K562 (cell line): ENCODE results near the gene PALLD. TPM values are rescaled to one million over a fixed set of nuclear protein-coding genes. Genes with fewer than 3 reads are reported as not detected.

Experiments used
- ATAC-seq: fragments of 200-7000 bp; cut with Tn5 transposase; 3 replicates; pipeline ENCODE4 v1.9.1; 2020; ENCODE audit warnings: moderate library complexity
- BruUV-seq: library from RNA; stranded (reverse); fragments of 400-500 nt; replicated peaks from 2 replicates; lab custom pipeline; 2021; lab: Mats Ljungman, UMichigan
- CTCF ChIA-PET: fragments of 300-600 bp; formaldehyde crosslinking; extraction: SDS; loops from one replicate; lab custom pipeline; 2021; ENCODE audit warnings: low intra/inter-chr PET ratio; lab: Yijun Ruan, JAX
- POLR2A ChIA-PET: fragments of 300-600, 350-650 bp; sonication (Branson Sonifier 250); formaldehyde crosslinking; extraction: SDS; loops from one replicate; lab custom pipeline; 2021; ENCODE audit warnings: antibody characterized with exemption, inconsistent platforms; lab: Yijun Ruan, JAX
- DNase-seq, 4 experiments: peaks; one replicate each; pipeline versions ENCODE4 v3.0.0 to v3.0.0-alpha.2; 2011 to 2018; ENCODE audit warnings: low spot score in 3 of 4, mixed read lengths in 3 of 4; ENCODE audit errors: extremely low read depth in 1 of 4
- FAIRE-seq: peaks from 2 replicates; lab custom pipeline; 2011; peaks lifted over from hg19 to GRCh38; lab: Jason Lieb, UNC
- H2AFZ ChIP-seq: 2 replicates; pipeline ENCODE4 v1.6.0; 2011; ENCODE audit warnings: low read depth, low read length, control low read depth, inconsistent platforms
- H3K27ac ChIP-seq: fragments of 200-600 bp; 3 replicates; pipeline ENCODE4 v1.8.0; 2011; ENCODE audit warnings: low read depth, mild to moderate bottlenecking, control low read depth, inconsistent platforms, low read length, moderate library complexity, mixed read lengths; ENCODE audit errors: extremely low read depth
- H3K27me3 ChIP-seq, 2 experiments: fragments of 300-600 bp in 1 of 2; 2 replicates in 1 of 2; 3 replicates in 1 of 2; pipeline versions ENCODE4 v1.6.0 to v1.8.0; 2011; ENCODE audit warnings: inconsistent platforms in 2 of 2, low read length in 2 of 2, mild to moderate bottlenecking in 1 of 2, mixed read lengths in 1 of 2, moderate library complexity in 1 of 2; ENCODE audit not compliant: control insufficient read depth in 2 of 2, insufficient read depth in 2 of 2
- H3K36me3 ChIP-seq: fragments of 300-600 bp; 3 replicates; pipeline ENCODE4 v1.8.0; 2011; ENCODE audit warnings: mild to moderate bottlenecking, low read length, inconsistent platforms; ENCODE audit not compliant: control insufficient read depth, insufficient read depth
- H3K4me1 ChIP-seq, 2 experiments: fragments of 200-600 bp in 1 of 2; replicated peaks in 1 of 2; 2 replicates in 1 of 2; 3 replicates in 1 of 2; pipeline versions ENCODE4 v1.5.1 to v1.8.0; 2011; ENCODE audit warnings: inconsistent platforms in 2 of 2, low read length in 2 of 2, mild to moderate bottlenecking in 1 of 2, mixed read lengths in 1 of 2, moderate library complexity in 1 of 2; ENCODE audit not compliant: control insufficient read depth in 2 of 2, insufficient read depth in 2 of 2
- H3K4me2 ChIP-seq: 2 replicates; pipeline ENCODE4 v1.6.1; 2011; ENCODE audit warnings: low read length, control low read depth, inconsistent platforms, mixed read lengths; ENCODE audit not compliant: insufficient read depth
- H3K4me3 ChIP-seq: fragments of 200-600 bp; sonication (generic), shearing (Covaris generic); 2 replicates; pipeline ENCODE4 v1.5.1; 2016; ENCODE audit warnings: control low read depth, inconsistent platforms
- H3K79me2 ChIP-seq: fragments of 200-600 bp; 3 replicates; pipeline ENCODE4 v1.8.0; 2011; ENCODE audit warnings: low read length, inconsistent platforms; ENCODE audit not compliant: control insufficient read depth, insufficient read depth
- H3K9ac ChIP-seq, 2 experiments: 2 replicates each; pipeline versions ENCODE4 v1.6.0 to v1.6.1; 2011; ENCODE audit warnings: low read depth in 2 of 2, low read length in 2 of 2, control low read depth in 1 of 2, inconsistent platforms in 1 of 2, mild to moderate bottlenecking in 1 of 2, mixed read lengths in 1 of 2; ENCODE audit not compliant: insufficient read depth in 1 of 2
- H3K9me1 ChIP-seq: one replicate; pipeline ENCODE4 v1.6.0; 2011; ENCODE audit warnings: inconsistent platforms, mild to moderate bottlenecking, low read length, moderate library complexity; ENCODE audit not compliant: control insufficient read depth, insufficient read depth
- H3K9me3 ChIP-seq: replicated peaks from 2 replicates; pipeline ENCODE4 v1.5.1; 2011; ENCODE audit warnings: low read depth, low read length, inconsistent platforms; ENCODE audit not compliant: control insufficient read depth, insufficient read depth
- H4K20me1 ChIP-seq: replicated peaks from 2 replicates; pipeline ENCODE4 v1.6.1; 2011; ENCODE audit warnings: low read length, inconsistent platforms, mixed read lengths; ENCODE audit not compliant: control insufficient read depth, insufficient read depth
- ATF7 ChIP-seq: fragments of 450-650 bp; IDR thresholded peaks from 2 replicates; pipeline ENCODE4 v1.7.1; 2014; ENCODE audit warnings: mild to moderate bottlenecking, moderate library complexity
- CHD4 ChIP-seq: fragments of 200-600 bp; sonication (generic); IDR thresholded peaks from 3 replicates; pipeline ENCODE4 v1.6.1; 2012; ENCODE audit warnings: low read depth, mild to moderate bottlenecking, mixed read lengths, low read length, inconsistent platforms; ENCODE audit not compliant: insufficient read depth, insufficient replicate concordance, poor library complexity, severe bottlenecking
- USF2 ChIP-seq: sonication (generic); formaldehyde crosslinking; IDR thresholded peaks from 2 replicates; pipeline ENCODE4 v1.5.0; 2020; ENCODE audit warnings: missing genetic modification reagents
- ZNF551 ChIP-seq: fragments of 250-450 bp; sonication (Bioruptor Pico); IDR thresholded peaks from 2 replicates; pipeline ENCODE4 v1.5.0; 2021; ENCODE audit warnings: mild to moderate bottlenecking, moderate library complexity
- ZNF76 ChIP-seq: fragments of 250-450 bp; sonication (Bioruptor Pico); IDR thresholded peaks from 2 replicates; pipeline ENCODE4 v1.4.0; 2020; ENCODE audit warnings: mild to moderate bottlenecking, moderate library complexity, borderline replicate concordance
- in situ Hi-C: fragments of 300-500 bp; cut with MboI; formaldehyde crosslinking; loops from 4 replicates; pipeline ENCODE4 v1.15.0; 2018; ENCODE audit warnings: inconsistent platforms, mixed read lengths
- intact Hi-C: fragments of 100-400 bp; cut with micrococcal nuclease; formaldehyde crosslinking; loops from 2 replicates; pipeline ENCODE4 v1.14.2; 2022
- polyA plus RNA-seq, 8 experiments: library from polyadenylated mRNA; depleted of rRNA in 4 of 8; stranded (reverse) in 5 of 8; unstranded in 3 of 8; fragments of >200 nt; fragmentation: Nextera tagmentation in 2 of 8; fragmentation: Illumina TruSeq in 1 of 8; extraction: Ambion mirVana in 2 of 8; extraction: Trizol in 1 of 8; gene quantifications; 2 replicates each; pipeline versions ENCODE4 v1.2.1 to v1.2.3, GENCODE V29; 2011 to 2014; ENCODE audit warnings: inconsistent platforms in 1 of 8, missing spikeins in 1 of 8
- total RNA-seq, 7 experiments: library from RNA; depleted of rRNA in 6 of 7; stranded (reverse); fragments of >200 nt in 6 of 7; fragmentation: Illumina TruSeq in 2 of 7; extraction: Trizol in 2 of 7; gene quantifications; 2 replicates each; pipeline versions ENCODE4 v1.2.1 to v1.2.3, GENCODE V29; 2011 to 2021; ENCODE audit warnings: low replicate concordance in 1 of 7
- TF ChIP-seq, protein P1 (sequence below), 3 experiments: fragments of 200-800 bp in 1 of 3; fragments of 250-450 bp in 1 of 3; fragments of 450-650 bp in 1 of 3; sonication (Bioruptor Pico) in 1 of 3; sonication (Bioruptor generic) in 1 of 3; formaldehyde crosslinking in 1 of 3; IDR thresholded peaks; 2 replicates each; pipeline versions ENCODE4 v1.6.1 to v1.8.0; 2016 to 2022; ENCODE audit warnings: mild to moderate bottlenecking in 2 of 3, missing genetic modification characterization in 2 of 3, missing compliant biosample characterization in 1 of 3, moderate library complexity in 1 of 3
- TF ChIP-seq, protein P2 (sequence below), 2 experiments: fragments of 450-650 bp; IDR thresholded peaks; 2 replicates each; pipeline ENCODE4 v1.6.1; 2016; ENCODE audit warnings: mild to moderate bottlenecking in 2 of 2, borderline replicate concordance in 1 of 2, low read depth in 1 of 2, moderate library complexity in 1 of 2

Gene PALLD
- total and polyA plus RNA-seq, 9 of the 15 experiments (the other 6 are each of a cell fraction or from before 2014, with no cell fraction given), result 0.01 to 0.35 (median 0.06) TPM; not detected in 3

DNA sequence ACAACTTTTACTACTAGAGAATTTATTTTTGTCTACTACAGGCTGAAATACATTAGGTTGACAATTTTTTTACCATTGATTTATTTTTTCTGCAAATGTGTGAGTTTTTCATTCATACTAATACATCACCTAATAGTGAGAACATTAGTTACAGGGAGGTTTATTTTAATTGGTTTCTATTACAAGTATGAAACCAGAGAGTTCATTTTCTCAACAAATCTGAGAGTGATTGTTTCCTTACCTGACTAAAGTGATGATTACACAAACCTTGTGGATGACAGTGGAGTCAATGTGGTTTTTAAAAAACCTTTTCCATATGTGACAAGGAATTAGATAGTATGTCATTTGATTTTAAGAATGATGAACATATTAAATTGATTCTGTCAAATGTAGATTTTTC lies 227.4 kb downstream of the PALLD start:
- DNase-seq (no peak), FAIRE-seq (no peak), ATAC-seq (no peak)
- Histone ChIP-seq H3K4me2 (no peak overlapping the region), H3K9me3 (no peaks in the 10 kb centered on the region), H3K4me3 (no peak overlapping the region), H3K27me3 (no peaks in the 10 kb centered on the region), H4K20me1 (no peaks in the 10 kb centered on the region), H3K9ac (no peak overlapping the region), H3K27ac (no peak overlapping the region), H2AFZ (no peak overlapping the region), H3K4me1 (no peaks in the 10 kb centered on the region), H3K79me2 (no peaks in the 10 kb centered on the region), H3K9me1 (no peaks in the 10 kb centered on the region), H3K36me3 (no peaks in the 10 kb centered on the region)
- in situ Hi-C loops, result no loop called here
- ChIA-PET CTCF (no interaction called here), POLR2A (no interaction called here)
- BruUV-seq, result no TSS peak
- intact Hi-C loops, result no loop called here
- TF ChIP-seq USF2 (CRISPR knock-in tag), result no peak
- TF ChIP-seq ATF7, result no peak
- TF ChIP-seq, protein P1, sequence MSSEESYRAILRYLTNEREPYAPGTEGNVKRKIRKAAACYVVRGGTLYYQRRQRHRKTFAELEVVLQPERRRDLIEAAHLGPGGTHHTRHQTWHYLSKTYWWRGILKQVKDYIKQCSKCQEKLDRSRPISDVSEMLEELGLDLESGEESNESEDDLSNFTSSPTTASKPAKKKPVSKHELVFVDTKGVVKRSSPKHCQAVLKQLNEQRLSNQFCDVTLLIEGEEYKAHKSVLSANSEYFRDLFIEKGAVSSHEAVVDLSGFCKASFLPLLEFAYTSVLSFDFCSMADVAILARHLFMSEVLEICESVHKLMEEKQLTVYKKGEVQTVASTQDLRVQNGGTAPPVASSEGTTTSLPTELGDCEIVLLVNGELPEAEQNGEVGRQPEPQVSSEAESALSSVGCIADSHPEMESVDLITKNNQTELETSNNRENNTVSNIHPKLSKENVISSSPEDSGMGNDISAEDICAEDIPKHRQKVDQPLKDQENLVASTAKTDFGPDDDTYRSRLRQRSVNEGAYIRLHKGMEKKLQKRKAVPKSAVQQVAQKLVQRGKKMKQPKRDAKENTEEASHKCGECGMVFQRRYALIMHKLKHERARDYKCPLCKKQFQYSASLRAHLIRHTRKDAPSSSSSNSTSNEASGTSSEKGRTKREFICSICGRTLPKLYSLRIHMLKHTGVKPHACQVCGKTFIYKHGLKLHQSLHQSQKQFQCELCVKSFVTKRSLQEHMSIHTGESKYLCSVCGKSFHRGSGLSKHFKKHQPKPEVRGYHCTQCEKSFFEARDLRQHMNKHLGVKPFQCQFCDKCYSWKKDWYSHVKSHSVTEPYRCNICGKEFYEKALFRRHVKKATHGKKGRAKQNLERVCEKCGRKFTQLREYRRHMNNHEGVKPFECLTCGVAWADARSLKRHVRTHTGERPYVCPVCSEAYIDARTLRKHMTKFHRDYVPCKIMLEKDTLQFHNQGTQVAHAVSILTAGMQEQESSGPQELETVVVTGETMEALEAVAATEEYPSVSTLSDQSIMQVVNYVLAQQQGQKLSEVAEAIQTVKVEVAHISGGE (CRISPR knock-in tag; IDR thresholded peaks at IDR 0.05), result no peak
- TF ChIP-seq ZNF551 (CRISPR knock-in tag), result no peak
- TF ChIP-seq ZNF76 (CRISPR knock-in tag), result no peak
- TF ChIP-seq, protein P2, sequence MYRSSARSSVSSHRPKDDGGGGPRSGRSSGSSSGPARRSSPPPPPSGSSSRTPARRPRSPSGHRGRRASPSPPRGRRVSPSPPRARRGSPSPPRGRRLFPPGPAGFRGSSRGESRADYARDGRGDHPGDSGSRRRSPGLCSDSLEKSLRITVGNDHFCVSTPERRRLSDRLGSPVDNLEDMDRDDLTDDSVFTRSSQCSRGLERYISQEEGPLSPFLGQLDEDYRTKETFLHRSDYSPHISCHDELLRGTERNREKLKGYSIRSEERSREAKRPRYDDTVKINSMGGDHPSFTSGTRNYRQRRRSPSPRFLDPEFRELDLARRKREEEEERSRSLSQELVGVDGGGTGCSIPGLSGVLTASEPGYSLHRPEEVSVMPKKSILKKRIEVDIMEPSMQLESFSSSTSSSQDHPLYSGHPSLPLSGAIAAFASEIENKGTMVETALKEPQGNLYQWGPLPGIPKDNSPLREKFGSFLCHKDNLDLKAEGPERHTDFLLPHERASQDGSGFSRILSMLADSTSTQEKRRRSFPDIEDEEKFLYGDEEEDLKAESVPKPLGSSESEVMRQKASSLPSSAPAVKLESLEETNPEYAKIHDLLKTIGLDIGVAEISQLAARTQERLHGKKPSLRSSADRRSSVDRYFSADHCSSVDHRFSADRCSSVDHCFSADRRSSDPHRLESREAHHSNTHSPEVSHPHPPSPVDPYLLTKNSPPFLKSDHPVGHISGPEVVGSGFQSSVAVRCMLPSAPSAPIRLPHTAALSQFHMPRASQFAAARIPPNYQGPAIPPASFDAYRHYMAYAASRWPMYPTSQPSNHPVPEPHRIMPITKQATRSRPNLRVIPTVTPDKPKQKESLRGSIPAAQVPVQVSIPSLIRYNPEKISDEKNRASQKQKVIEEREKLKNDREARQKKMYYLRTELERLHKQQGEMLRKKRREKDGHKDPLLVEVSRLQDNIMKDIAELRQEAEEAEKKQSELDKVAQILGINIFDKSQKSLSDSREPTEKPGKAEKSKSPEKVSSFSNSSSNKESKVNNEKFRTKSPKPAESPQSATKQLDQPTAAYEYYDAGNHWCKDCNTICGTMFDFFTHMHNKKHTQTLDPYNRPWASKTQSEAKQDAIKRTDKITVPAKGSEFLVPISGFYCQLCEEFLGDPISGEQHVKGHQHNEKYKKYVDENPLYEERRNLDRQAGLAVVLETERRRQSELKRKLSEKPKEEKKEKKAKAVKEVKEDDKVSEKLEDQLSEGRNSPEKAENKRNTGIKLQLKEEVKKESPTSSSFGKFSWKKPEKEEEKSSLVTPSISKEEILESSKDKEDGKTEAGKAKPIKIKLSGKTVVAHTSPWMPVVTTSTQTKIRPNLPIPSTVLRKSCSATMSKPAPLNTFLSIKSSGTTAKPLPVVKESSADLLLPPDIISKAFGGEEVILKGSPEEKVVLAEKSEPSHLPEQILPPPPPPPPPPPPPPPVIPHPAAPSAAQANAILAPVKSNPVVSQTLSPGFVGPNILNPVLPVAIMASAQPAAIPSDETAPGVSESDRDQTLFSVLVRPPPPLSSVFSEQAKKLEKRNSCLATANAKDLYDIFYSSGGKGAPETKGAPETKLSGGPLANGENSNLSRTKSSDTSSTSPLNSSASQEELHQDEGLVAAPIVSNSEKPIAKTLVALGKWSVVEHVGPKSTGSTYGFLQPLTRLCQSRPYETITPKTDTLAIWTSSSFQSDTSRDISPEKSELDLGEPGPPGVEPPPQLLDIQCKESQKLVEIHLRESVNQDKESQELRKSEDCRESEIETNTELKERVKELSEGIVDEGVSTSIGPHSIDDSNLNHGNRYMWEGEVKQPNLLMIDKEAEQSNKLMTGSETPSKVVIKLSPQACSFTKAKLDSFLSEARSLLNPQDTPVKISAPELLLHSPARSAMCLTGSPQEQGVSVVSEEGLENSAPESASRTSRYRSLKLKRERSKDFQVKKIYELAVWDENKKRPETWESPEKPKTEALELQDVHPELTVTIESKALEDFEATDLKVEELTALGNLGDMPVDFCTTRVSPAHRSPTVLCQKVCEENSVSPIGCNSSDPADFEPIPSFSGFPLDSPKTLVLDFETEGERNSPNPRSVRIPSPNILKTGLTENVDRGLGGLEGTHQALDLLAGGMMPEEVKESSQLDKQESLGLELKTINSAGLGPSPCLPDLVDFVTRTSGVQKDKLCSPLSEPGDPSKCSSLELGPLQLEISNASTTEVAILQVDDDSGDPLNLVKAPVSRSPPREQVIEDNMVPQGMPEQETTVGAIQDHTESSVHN (IDR thresholded peaks at IDR 0.05; ENCODE audit: borderline replicate concordance in 1 of 2, low read depth in 1 of 2), result no peak
- TF ChIP-seq CHD4, result no peak
